GM19468 (cell line): ENCODE data around the gene GINM1.

Experiments
- ATAC-seq: cut with Tn5 transposase; IDR thresholded peaks from one replicate; pipeline ENCODE4 v1.9.1; 2021; ENCODE audit warnings: mild to moderate bottlenecking, moderate library complexity, moderate number of reproducible peaks; ENCODE audit not compliant: unreplicated experiment; ENCODE audit errors: extremely low read depth

Gene GINM1

GRCh38 chr6:149565527-149566409 is at the start of gene GINM1:
GINM1 (plus strand) TSS chr6:149566375; CDS start chr6:149566415, 40 bp downstream.
- peak; percentile 68 for ATAC-seq

- no peak for ATAC-seq
Measured at GRCh38 chr6:149529650-149530049, 36.5 kb upstream of the GINM1 start.

GRCh38 chr6:149534742-149535141 is 31.4 kb upstream of the GINM1 start:
- ATAC-seq, result no peak

- ATAC-seq, result no peak
Measured at GRCh38 chr6:149541139-149541538, 25.0 kb upstream of the GINM1 start.

GRCh38 chr6:149544646-149545257 is 21.4 kb upstream of the GINM1 start:
- ATAC-seq, result no peak

- ATAC-seq, result no peak
Measured at GRCh38 chr6:149545258-149545753, 20.9 kb upstream of the GINM1 start.

- ATAC-seq, result peak; percentile 69
Measured at GRCh38 chr6:149545754-149546471, 20.3 kb upstream of the GINM1 start, which contains the start of gene PPIL4. PPIL4 (minus strand) TSS chr6:149546043; CDS start chr6:149546005, 38 bp downstream.

DNA sequence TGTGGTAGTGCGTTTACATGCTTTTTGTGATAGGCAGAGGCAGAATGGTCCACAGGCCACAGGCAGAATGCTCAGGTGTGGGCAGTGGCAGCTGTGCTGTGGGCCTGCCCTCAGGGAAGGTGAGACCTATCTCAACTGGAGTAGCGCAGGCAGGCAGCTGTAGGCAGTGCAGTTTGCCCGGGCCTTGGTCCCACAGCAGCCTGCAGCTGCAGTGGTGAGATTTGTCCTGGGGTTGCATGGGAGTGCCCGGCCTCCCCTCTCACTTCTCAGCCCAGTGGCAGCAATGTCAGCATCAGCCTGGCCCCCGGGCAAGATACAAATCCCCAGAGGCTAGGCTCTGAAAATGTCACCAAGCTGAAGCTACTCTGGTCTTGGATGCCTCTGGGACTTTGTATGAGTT is 14.3 kb upstream of the GINM1 start:
- ATAC-seq, result no peak

GRCh38 chr6:149558029-149558428 is 8.1 kb upstream of the GINM1 start:
- no peak for ATAC-seq

- no peak for ATAC-seq
Measured at GRCh38 chr6:149559389-149559788, 6.8 kb upstream of the GINM1 start.

- ATAC-seq, result no peak
Measured at GRCh38 chr6:149560736-149561135, 5.4 kb upstream of the GINM1 start.

GRCh38 chr6:149563203-149563927 is 2.8 kb upstream of the GINM1 start:
- no peak for ATAC-seq

DNA sequence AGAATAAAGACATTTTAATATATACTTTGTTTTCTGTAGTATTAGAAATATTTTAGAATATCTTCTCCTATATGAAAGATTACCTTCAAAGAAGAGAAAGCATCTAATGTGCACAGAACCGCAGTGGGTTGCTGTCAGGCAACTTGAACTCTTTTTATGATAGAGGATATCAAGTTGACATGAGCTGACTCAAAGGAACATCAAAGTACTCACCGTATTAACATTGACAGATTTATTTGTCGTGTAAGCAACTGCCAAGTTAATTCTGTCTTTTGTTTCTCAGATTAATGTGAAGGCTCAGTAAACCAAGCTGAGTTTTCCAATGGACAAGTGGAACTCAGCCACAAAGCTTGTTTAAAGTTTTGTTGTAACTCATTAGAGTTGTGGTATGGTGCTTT is 2.2 kb upstream of the GINM1 start:
- ATAC-seq, result no peak

- ATAC-seq, result no peak
Measured at GRCh38 chr6:149566410-149567193, 427 bp downstream of the GINM1 start.

DNA sequence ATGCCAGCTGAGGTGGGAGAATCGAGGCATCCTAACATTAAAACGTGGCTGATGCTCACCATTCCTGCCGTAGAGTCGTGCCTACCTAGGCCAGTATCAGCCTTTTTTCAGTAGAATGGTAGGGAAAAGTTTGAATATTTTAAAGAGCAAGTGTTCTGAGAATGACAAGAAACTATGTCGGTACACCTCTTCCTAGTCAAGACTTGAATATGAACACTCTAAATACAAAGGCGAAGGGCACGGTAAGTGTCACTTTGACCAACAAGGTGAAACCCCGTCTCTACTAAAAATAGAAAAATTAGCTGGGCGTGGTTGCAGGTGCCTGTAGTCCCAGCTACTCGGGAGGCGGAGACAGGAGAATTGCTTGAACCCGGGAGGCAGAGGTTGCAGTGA is 1.0 kb downstream of the GINM1 start:
- ATAC-seq, result no peak

GRCh38 chr6:149567945-149568585 is 1.9 kb downstream of the GINM1 start:
- ATAC-seq, result no peak

GRCh38 chr6:149580880-149581279 is 14.7 kb downstream of the GINM1 start:
- ATAC-seq, result no peak

DNA sequence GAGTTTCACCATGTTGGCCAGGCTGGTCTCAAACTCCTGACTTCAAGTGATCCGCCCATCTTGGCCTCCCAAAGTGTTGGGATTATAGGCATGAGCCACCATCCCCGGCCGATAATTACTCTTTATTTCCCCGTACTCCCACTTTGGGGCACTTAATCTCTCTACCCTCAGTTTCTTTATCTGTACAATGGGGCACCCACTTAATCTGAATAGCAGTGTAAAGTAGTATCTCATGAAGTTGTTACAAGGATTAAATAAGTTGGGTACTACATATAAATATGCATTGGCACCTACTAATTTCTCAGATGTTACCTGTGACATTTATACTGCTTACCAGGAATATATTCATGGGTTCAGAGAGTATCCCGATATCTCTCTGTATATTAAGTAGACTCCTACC is 15.2 kb downstream of the GINM1 start:
- ATAC-seq, result no peak

- ATAC-seq, result no peak
Measured at GRCh38 chr6:149586149-149586548, 20.0 kb downstream of the GINM1 start.
